ENCODE results near the gene USH2A. TPM values are rescaled to one million over a fixed set of nuclear protein-coding genes. Genes with fewer than 3 reads are reported as not detected.

The USH2A gene
- polyA plus RNA-seq, 3 donors = 0.07 to 0.35 (median 0.22) TPM

DNA sequence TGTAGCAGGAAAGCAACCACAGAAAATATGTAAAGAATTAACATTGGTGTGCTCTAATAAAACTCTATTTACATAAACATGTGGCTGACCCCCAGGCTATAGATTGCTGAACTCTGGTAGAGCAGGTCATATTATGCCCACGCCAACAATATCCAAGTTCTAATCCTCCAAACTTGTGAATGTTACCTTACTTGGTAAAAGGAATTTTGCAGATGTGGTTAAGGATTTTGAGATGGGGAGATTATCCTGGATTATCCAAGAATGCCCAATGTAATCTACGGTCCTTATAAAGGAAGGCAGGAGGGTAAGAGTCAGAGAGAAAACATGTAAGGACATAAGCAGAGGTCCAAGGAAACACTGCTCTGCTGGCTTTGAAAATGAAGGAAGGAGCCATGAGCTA is 201.0 kb downstream of the USH2A start:
- DNase-seq (ENCODE audit: extremely low read depth in 1 of 11, low read depth in 9 of 11, low spot score in 4 of 11) = no peak

DNA sequence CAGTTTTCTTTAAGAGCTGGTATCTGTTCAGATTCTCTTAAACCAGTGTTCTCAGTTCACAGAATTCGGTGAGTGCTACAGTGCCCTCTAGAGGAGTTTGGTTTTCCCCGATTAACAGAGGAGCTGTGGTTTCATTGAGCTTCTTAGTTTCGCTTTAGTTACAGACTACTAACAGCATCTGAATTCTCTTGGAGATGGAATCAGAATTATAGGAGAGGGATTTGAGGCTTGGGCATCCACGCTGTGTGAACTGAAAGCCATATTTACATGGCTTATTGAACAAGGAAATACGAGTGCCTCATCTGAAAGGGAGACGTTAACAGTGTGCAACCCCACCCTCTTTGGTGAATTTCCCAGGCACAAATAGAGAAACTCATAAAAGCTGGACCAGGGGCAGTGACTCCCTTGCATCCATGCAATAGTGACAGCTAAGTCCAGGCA is 202.0 kb downstream of the USH2A start:
- DNase-seq (ENCODE audit: extremely low read depth in 1 of 11, low read depth in 9 of 11, low spot score in 4 of 11) = peak; percentile 55 to 84 (median 67)

DNA sequence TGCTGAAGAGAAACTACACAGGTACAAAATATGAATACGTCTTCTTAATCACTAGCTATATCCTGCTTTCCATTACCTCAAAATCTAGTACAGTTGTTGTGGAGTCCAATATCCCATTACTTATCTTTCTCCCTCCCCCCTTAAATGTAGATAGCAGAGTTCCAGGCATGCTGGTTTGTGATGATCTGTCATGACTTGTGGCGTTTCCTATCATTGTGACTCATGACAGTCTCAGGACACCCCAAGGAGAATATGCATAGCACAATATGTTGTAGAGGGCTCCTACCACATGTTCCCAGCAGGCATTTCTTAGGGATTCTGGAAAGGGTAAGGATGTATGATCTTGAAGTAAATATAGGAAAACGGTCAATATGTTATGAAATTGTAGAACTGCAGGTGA is 206.9 kb downstream of the USH2A start:
- DNase-seq (ENCODE audit: extremely low read depth in 1 of 11, low read depth in 9 of 11, low spot score in 4 of 11) = no peak

DNA sequence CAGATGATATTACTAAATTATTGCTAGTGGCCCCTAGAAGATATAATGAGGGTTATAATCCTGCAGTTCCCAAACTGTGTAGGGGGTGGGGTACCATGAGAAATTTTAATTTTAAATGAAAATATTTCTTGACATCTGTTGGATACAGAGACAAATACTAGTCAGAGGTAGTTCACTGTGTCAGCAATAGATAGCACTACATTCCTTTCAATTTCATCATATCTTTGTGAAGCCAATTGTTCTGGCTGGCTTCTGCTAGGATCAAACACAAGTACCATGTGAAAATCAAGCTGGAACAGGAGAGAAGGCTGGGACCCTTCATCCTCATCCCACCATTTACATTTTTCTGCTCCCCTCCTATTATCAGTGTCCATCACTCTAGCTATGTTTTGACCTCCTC is 208.1 kb downstream of the USH2A start:
- DNase-seq (ENCODE audit: extremely low read depth in 1 of 11, low read depth in 9 of 11, low spot score in 4 of 11) = no peak

DNA sequence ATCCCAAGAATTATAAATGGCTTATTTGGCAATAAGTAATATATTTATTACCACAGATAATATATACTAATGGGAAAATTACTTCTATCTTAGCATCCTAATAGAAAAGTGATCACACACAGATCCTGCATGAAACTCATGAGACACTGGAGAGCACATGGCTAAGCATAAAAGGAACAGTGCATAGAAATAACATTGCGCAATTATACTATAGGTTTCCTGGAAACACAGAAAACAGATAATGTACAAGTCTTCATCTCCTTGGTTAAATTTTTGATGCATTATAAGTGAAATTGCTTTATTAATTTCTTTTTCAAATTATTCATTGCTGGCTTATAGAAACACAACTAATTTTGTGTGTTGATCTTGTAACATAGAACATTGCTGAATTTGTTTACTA is 210.4 kb downstream of the USH2A start:
- DNase-seq (ENCODE audit: extremely low read depth in 1 of 11, low read depth in 9 of 11, low spot score in 4 of 11) = no peak

DNA sequence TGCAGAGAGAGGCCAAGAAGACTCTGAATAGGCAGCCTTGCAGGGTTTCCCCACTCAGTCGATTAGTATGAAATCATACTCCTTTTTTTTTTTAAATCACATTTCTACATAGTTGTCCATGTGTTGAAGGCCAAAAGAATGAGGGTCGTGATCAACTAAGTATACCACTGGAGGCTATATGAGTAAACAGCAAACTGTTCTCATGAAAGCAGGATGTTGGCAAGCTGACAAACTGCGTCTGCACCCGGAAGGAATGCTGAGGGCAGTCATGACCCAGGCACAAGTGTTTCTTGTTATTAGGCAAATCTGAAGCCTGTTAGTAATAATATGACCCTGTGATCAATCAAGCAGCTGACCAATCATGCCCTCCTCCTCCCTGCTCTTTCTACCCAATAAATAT is 213.2 kb downstream of the USH2A start:
- DNase-seq (ENCODE audit: extremely low read depth in 1 of 11, low read depth in 9 of 11, low spot score in 4 of 11) = no peak

DNA sequence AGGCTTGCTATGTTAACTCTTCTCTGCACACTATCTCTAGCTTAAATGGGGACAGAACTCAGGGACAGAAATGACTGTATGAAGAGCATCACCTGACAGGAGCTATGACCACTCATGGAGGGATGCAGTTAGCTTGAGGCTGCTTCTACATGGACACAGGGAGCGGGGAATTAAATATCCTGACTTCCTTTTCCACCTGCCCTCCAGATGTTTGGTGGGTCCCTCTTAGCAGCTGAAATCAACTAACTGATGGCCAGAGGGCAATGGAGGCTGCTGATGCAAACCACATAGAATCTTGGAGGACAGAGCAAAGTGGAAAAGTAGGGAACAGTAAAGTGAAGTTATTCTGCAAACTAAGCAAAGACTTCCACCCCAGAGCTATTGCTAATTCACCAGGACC is 214.1 kb downstream of the USH2A start:
- DNase-seq (ENCODE audit: extremely low read depth in 1 of 11, low read depth in 9 of 11, low spot score in 4 of 11) = no peak

DNA sequence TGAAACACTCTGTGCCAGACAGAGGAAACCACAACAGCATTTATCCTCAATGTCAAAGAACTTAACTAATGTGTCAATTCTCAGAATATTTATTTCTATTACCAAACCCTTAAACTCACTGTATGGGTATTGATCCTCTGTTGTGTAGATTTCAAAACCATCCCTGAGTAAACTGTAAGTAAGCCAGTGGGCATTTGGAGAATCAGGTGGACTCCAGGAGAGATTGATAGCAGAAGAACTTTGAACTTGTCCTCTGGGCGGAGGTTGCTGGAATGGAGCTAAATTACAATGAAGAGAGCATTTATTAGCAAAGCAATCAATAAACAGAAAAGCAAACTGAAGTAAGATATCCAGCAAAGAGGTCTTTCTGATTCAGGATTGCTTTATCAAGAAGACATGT is 216.1 kb downstream of the USH2A start:
- no peak for DNase-seq (ENCODE audit: extremely low read depth in 1 of 11, low read depth in 9 of 11, low spot score in 4 of 11)

DNA sequence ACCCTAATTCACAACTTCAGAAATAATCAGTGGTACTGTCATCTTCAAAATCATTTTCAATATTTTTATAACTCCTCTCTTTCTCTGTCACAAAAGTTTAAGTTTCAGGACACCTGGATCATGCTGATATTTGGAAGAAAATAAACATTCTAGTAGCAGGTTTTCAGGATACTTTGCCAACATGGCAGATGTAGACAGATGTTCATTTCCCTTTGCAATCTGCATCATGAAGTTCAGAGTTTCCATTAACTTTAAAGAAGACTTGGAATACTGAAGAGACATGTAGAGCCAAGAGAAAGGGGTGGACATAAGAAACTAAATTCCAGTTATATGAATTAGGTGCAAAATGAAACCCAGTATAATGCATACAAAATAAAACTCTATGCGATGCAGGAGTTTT is 218.1 kb downstream of the USH2A start:
- DNase-seq (ENCODE audit: extremely low read depth in 1 of 11, low read depth in 9 of 11, low spot score in 4 of 11) = no peak

DNA sequence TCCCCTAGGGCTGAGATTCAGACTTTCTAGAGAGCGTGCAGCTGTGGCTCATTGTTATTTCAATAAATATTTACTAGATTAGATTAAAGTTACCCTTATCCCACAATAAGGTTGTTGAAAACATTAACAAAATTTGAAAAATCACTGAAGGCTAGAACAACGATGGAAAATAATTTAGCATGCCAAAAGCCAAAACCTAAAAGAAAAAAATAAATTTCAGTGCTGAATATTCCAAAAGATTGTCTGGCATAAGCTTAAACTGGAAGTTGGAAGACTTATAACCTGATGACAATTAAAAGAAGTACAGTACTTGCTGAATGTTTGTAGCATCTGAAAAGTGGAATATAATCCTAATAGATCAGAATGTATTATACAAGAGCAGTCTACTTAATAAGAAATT is 221.3 kb downstream of the USH2A start:
- no peak for DNase-seq (ENCODE audit: extremely low read depth in 1 of 11, low read depth in 9 of 11, low spot score in 4 of 11)

DNA sequence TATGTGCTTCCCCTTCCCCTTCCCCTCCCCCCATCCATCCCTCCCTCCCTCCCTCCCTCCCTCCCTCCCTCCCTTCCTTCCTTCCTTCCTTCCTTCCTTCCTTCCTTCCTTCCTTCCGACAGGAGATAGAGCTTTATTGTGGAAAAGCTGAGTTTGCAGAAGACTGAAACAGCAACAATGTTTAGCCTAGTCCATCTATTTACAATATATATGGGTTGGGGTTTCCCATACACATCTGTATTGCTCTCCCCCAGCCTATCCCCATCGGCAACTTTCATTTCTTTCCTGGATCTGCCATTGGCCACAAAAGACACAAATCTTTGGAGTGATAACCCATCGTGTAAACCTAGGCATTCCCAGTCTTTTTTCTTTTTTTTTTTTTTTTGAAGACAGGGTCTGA is 222.3 kb downstream of the USH2A start:
- no peak for DNase-seq (ENCODE audit: extremely low read depth in 1 of 11, low read depth in 9 of 11, low spot score in 4 of 11)

DNA sequence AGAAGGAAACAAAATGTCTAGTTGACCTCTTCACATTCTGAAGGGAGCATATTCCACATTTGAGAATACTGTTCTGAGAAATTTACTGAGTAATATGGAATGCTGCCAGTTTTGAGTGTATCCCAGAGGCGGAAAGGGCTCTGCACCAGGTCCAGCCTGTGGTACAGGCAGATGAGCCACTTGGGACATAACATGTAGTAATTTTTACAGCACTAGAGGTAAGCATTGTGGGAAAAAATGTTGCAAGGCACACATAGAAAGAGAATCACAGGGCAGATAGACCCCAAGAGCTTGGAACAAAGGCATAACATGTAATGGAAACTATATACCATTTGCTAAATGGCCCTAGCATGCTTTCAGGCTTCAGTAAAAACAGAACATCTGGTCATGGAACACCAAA is 228.5 kb downstream of the USH2A start:
- no peak for DNase-seq (ENCODE audit: extremely low read depth in 1 of 11, low read depth in 9 of 11, low spot score in 4 of 11)

DNA sequence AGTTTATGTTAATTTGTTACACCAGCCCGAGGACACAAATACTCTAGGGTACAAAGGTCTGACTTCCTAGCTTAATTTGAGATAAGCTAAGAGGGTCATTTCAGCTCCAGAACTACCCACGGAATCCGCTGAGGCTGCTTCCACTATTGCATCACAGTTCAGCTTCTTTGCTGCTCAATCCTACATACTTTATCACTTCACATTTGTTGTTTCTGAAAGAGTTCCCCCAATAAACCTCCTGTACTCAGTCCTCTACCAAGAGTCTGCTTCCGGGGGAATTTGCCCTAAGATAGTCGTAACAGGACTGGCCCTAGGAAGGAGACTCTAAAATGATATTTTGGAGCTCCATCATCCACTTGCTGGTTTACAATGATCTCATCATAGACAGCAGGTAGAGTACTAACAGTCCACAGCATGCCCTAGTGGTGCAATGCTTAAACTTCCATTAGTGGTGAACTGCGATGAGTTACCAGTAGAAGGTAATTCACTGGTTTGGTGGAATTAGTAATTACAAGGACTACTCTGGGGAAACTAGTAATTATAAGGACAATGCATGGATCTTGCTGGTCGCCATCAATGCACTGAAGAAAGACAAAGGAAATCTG is 229.3 kb downstream of the USH2A start:
- no peak for DNase-seq (ENCODE audit: extremely low read depth in 1 of 11, low read depth in 9 of 11, low spot score in 4 of 11)

DNA sequence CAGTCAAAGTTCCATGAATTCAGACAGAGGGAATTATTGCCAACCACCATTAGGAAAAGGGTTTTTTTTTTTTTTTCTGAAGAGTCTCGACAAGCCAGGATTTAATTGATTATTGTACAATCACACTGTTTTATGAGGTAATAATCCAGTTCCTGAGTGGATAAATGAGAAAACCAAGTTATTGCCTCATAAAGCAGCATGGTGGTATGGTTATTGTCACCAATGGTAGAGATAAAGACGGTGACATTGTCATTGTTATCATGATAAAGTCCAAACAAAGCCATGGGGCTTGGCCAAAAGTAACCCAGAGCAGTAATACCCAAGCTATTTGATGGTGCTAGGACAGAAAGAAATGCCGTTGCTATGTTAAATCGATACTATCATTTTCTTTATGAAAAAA is 232.8 kb downstream of the USH2A start:
- DNase-seq (ENCODE audit: extremely low read depth in 1 of 11, low read depth in 9 of 11, low spot score in 4 of 11) = no peak

DNA sequence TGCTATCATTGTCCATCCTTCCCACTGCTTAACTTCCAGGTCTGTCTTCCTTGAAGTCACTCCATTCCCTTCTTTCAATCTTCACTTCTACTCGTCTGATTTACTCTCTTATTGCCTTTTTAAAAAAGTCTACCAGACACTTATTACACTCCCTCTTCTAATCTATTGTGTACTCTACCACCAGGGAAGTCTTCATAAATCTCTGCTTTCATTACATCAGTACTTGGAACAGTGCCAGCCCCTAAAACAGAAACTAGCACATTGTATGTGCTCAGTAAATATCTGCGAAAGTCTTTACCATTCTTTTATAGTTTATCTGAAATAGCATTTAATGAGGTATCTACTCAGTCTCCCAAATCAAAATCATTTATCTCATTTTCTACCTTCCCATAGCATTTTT is 236.4 kb downstream of the USH2A start:
- no peak for DNase-seq (ENCODE audit: extremely low read depth in 1 of 11, low read depth in 9 of 11, low spot score in 4 of 11)

DNA sequence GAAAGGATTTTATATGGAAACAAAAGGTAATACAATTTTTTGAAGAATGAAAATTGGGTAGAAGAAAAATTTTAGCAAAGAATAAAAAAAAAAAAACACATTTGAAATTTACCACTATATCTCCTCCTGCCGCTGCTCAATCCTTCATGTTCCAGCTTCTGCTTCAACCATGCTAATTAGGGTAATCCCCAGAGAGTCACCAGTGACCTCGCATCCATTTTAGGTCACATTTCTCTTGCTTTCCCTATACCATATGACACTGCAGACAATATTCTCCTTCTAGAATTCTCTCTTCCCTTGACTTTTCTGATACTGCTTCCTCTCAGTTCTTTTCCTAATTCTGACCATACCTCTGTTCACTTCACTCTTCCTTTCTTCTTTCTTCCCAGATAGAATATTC is 237.1 kb downstream of the USH2A start:
- DNase-seq (ENCODE audit: extremely low read depth in 1 of 11, low read depth in 9 of 11, low spot score in 4 of 11) = no peak

DNA sequence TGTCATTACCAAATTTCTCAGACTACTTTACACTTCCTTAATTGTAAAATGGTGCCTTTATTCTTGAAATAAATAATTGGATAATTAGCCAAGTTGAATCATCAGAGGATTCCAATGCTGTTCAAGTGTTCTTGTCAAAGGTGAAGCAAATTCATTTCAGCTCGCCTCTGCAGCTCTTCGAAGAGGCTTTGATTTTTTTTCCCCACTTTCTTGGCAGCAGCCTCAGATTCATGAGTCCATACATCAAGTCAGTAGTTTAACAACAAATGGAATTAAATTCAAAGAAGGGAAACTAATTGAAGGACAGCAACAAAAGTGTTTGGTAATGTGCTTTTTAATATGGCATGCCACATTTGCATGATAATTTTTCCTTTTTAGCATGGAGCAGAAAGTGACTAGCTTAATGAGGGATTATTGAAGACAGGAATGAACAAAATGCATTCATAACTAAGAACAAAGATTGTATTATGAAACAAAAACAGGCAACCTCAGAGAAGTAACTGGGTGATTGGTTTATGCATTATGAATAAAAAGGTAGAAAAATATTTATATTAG is 239.0 kb downstream of the USH2A start:
- DNase-seq (ENCODE audit: extremely low read depth in 1 of 11, low read depth in 9 of 11, low spot score in 4 of 11) = peak in 2 of 11 donors; percentile 8 to 10

DNA sequence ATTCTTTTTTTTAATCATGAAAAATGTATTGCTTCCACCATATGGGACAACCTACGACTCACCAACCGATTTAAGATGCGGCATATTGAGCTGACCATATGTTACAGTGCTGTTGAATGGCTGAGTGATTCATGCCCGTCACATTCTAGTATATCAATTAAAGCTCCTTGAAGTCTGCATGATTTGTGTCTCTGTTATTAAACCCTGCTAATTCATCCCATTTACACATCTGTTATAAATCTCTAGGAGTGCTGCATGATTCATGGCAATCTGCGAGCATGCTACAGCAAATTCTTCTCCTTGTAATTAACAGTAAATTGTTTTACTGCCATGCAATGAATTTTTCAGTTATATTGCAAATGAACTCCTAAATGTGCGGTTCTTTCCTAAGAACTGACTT is 239.8 kb downstream of the USH2A start:
- DNase-seq (ENCODE audit: extremely low read depth in 1 of 11, low read depth in 9 of 11, low spot score in 4 of 11) = peak in 8 of 11 donors; percentile 17 to 40 (median 27)

DNA sequence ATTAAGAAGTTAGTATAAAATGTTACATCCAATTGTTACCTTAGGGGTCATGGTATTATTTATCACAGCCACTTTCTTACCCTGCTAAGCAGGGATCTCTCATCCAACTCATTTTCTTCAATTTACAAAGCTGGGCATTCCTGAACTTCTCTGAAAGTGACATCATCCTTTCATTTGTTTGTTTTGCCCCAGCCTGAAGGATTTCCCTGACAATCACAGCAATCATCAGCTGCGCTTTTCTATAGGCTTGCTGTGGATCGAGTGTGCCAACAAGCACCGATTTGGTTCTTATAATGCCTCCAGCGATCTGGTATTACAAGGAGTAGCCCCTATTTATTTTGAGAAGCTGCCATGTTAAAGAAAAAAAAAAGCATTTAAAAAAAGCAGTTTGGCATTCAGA is 240.2 kb downstream of the USH2A start:
- peak in 1 of 11 donors; percentile 15 for DNase-seq (ENCODE audit: extremely low read depth in 1 of 11, low read depth in 9 of 11, low spot score in 4 of 11)

DNA sequence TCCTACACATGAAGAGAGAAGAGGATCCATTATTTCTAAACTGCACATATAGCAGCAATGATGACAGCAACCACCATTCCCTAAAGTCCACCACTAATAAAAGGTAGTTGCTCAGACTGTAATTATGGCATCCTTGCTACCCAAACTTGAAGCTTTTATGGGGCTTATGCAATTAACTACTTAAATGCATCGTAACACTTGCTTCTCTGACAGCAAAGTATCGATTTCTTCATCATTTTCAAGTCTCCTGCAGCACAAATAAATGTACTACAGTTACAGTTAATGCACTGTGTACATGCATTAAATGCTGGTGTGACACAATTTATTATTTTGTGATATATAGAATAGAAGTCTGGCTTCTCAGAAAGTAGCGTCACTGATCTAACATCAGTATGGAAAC is 241.7 kb downstream of the USH2A start:
- no peak for DNase-seq (ENCODE audit: extremely low read depth in 1 of 11, low read depth in 9 of 11, low spot score in 4 of 11)

DNA sequence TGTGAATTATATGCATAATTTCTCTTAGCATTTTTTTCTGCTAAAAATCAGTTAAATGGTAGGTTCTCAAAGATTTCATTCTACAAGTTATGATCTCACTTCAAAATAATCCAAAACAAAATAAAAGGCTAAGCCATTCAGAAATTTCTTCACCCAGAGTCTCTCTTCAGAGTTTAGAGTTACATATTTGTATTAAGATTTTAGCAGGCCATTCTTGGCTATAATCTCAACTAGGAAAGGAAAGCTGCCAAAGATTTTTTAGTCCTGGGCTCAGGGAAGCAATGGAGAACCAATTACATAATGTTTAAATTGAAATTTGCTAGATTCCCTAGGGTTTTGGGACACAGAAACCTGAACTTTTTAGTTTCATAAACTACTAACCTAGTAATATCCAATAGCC is 245.0 kb downstream of the USH2A start:
- DNase-seq (ENCODE audit: extremely low read depth in 1 of 11, low read depth in 9 of 11, low spot score in 4 of 11) = no peak

Measured in renal cortex interstitium (tissue), 11 donors.